H1 (cell line): ENCODE data around the gene CREB3L1. TPM values are rescaled to one million over a fixed set of nuclear protein-coding genes. Genes with fewer than 3 reads are reported as not detected.

Source experiments
- CTCF ChIA-PET: fragments of 300-600 bp; sonication (Branson Sonifier 250); formaldehyde crosslinking; loops from one replicate; lab custom pipeline; 2021; ENCODE audit not compliant: partially characterized antibody; lab: Charles Lee
- POLR2A ChIA-PET: fragments of 300-600 bp; sonication (Branson Sonifier 250); formaldehyde crosslinking; loops from one replicate; lab custom pipeline; 2021; ENCODE audit warnings: inconsistent platforms; ENCODE audit not compliant: partially characterized antibody; lab: Charles Lee
- DNase-seq, 2 experiments: peaks; one replicate each; pipeline versions ENCODE4 v3.0.0 to v3.0.0-alpha.2; 2010 to 2022; ENCODE audit warnings: low spot score in 2 of 2, low read depth in 1 of 2, mixed read lengths in 1 of 2
- FAIRE-seq: peaks from 2 replicates; lab custom pipeline; 2011; peaks lifted over from hg19 to GRCh38; lab: Jason Lieb, UNC
- H2AFZ ChIP-seq: 2 replicates; pipeline ENCODE4 v1.8.1; 2012; ENCODE audit warnings: low read length, inconsistent platforms
- H2AK5ac ChIP-seq: 2 replicates; pipeline ENCODE4 v1.6.1; 2013; ENCODE audit warnings: low read depth, low read length
- H2BK120ac ChIP-seq: replicated peaks from 2 replicates; pipeline ENCODE3; 2013; ENCODE audit warnings: low read depth, low read length, inconsistent platforms
- H2BK12ac ChIP-seq: 2 replicates; pipeline ENCODE4 v1.6.1; 2013; ENCODE audit warnings: low read depth, low read length
- H2BK15ac ChIP-seq: 2 replicates; pipeline ENCODE4 v1.6.1; 2013; ENCODE audit warnings: low read length
- H2BK20ac ChIP-seq: 2 replicates; pipeline ENCODE4 v1.6.1; 2013; ENCODE audit warnings: low read length
- H2BK5ac ChIP-seq: 2 replicates; pipeline ENCODE4 v1.6.1; 2013; ENCODE audit warnings: low read depth, low read length
- H3K14ac ChIP-seq: 2 replicates; pipeline ENCODE4 v1.6.1; 2013; ENCODE audit warnings: inconsistent platforms; ENCODE audit not compliant: insufficient read length
- H3K18ac ChIP-seq: 2 replicates; pipeline ENCODE4 v1.6.1; 2013; ENCODE audit warnings: low read length; ENCODE audit errors: extremely low read depth
- H3K23ac ChIP-seq: 2 replicates; pipeline ENCODE4 v1.6.1; 2013; ENCODE audit warnings: inconsistent platforms; ENCODE audit not compliant: insufficient read length
- H3K23me2 ChIP-seq: 2 replicates; pipeline ENCODE4 v1.6.1; 2013; ENCODE audit warnings: low read depth, low read length
- H3K27ac ChIP-seq: 2 replicates; pipeline ENCODE4 v1.6.1; 2011; ENCODE audit warnings: low read depth, low read length, inconsistent platforms
- H3K27me3 ChIP-seq, 4 experiments: replicated peaks in 1 of 4; 1 replicate in 1 of 4; 2 replicates in 3 of 4; pipeline versions ENCODE4 v1.6.1 to v1.8.1; 2011 to 2013; ENCODE audit warnings: low read length in 3 of 4, mild to moderate bottlenecking in 3 of 4, inconsistent platforms in 2 of 4, mixed read lengths in 2 of 4, moderate library complexity in 1 of 4; ENCODE audit not compliant: control insufficient read depth in 3 of 4, insufficient read depth in 3 of 4; ENCODE audit errors: extremely low read depth in 1 of 4
- H3K36me3 ChIP-seq, 4 experiments: 2 replicates each; pipeline versions ENCODE4 v1.6.1 to v1.8.1; 2011 to 2013; ENCODE audit warnings: mild to moderate bottlenecking in 4 of 4, low read length in 3 of 4, moderate library complexity in 2 of 4, control low read depth in 1 of 4, inconsistent platforms in 1 of 4; ENCODE audit not compliant: insufficient read depth in 4 of 4, control insufficient read depth in 2 of 4
- H3K4ac ChIP-seq: replicated peaks from 2 replicates; pipeline ENCODE3; 2013; ENCODE audit warnings: low read length, low read depth, mixed read lengths, inconsistent platforms; ENCODE audit not compliant: insufficient read length
- H3K4me1 ChIP-seq, 4 experiments: replicated peaks in 1 of 4; 1 replicate in 1 of 4; 2 replicates in 3 of 4; pipeline versions ENCODE4 v1.6.1 to v1.8.1; 2011 to 2013; ENCODE audit warnings: low read length in 3 of 4, inconsistent platforms in 2 of 4, mixed read lengths in 1 of 4; ENCODE audit not compliant: insufficient read depth in 4 of 4, control insufficient read depth in 3 of 4
- H3K4me2 ChIP-seq, 2 experiments: 2 replicates each; pipeline versions ENCODE4 v1.6.1 to v1.8.1; 2011 to 2013; ENCODE audit warnings: low read depth in 2 of 2, low read length in 2 of 2, control low read depth in 1 of 2, inconsistent platforms in 1 of 2, mild to moderate bottlenecking in 1 of 2; ENCODE audit not compliant: insufficient read depth in 1 of 2
- H3K4me3 ChIP-seq, 4 experiments: fragments of 200-600, 300-600 bp in 1 of 4; sonication (generic), shearing (Covaris generic), sonication (Bioruptor Twin) in 1 of 4; 2 replicates each; pipeline versions ENCODE4 v1.5.1 to v1.8.1; 2011 to 2016; ENCODE audit warnings: low read length in 4 of 4, low read depth in 3 of 4, control low read depth in 2 of 4, inconsistent platforms in 2 of 4, mild to moderate bottlenecking in 2 of 4, mixed read lengths in 1 of 4, moderate library complexity in 1 of 4; ENCODE audit not compliant: insufficient read depth in 2 of 4; ENCODE audit errors: extremely low read depth in 1 of 4
- H3K56ac ChIP-seq: replicated peaks from 2 replicates; pipeline ENCODE3; 2013; ENCODE audit warnings: low read depth, mild to moderate bottlenecking, mixed read lengths, low read length, inconsistent platforms; ENCODE audit not compliant: insufficient read length
- H3K79me1 ChIP-seq: 2 replicates; pipeline ENCODE4 v1.6.1; 2013; ENCODE audit warnings: low read depth, low read length, control low read depth
- H3K79me2 ChIP-seq, 2 experiments: 2 replicates each; pipeline versions ENCODE4 v1.6.1 to v1.8.1; 2012 to 2013; ENCODE audit warnings: low read length in 2 of 2, mild to moderate bottlenecking in 2 of 2, inconsistent platforms in 1 of 2; ENCODE audit not compliant: insufficient read depth in 2 of 2, control insufficient read depth in 1 of 2
- H3K9ac ChIP-seq, 4 experiments: replicated peaks in 1 of 4; 1 replicate in 1 of 4; 2 replicates in 3 of 4; pipeline versions ENCODE4 v1.6.1 to v1.8.1; 2011 to 2013; ENCODE audit warnings: low read depth in 3 of 4, low read length in 3 of 4, control low read depth in 2 of 4, mild to moderate bottlenecking in 2 of 4, moderate library complexity in 2 of 4, inconsistent platforms in 1 of 4; ENCODE audit errors: extremely low read depth in 1 of 4
- H3K9me3 ChIP-seq, 2 experiments: 2 replicates each; pipeline versions ENCODE4 v1.6.1 to v1.8.1; 2012 to 2013; ENCODE audit warnings: mild to moderate bottlenecking in 2 of 2, moderate library complexity in 2 of 2, control low read depth in 1 of 2, inconsistent platforms in 1 of 2, low read depth in 1 of 2, low read length in 1 of 2, mixed read lengths in 1 of 2; ENCODE audit not compliant: insufficient read depth in 2 of 2
- H4K20me1 ChIP-seq, 2 experiments: replicated peaks in 1 of 2; 2 replicates each; pipeline versions ENCODE3 to v1.8.1; 2011 to 2013; ENCODE audit warnings: inconsistent platforms in 2 of 2, low read length in 2 of 2, mild to moderate bottlenecking in 1 of 2; ENCODE audit not compliant: insufficient read depth in 2 of 2, control insufficient read depth in 1 of 2
- H4K5ac ChIP-seq: 2 replicates; pipeline ENCODE4 v1.6.1; 2013; ENCODE audit warnings: low read length, low read depth, mixed read lengths, inconsistent platforms; ENCODE audit not compliant: insufficient read length
- H4K8ac ChIP-seq: 2 replicates; pipeline ENCODE4 v1.8.0; 2013; ENCODE audit warnings: mild to moderate bottlenecking, moderate library complexity, low read length, inconsistent platforms; ENCODE audit not compliant: insufficient read depth; ENCODE audit errors: extremely low read depth
- H4K91ac ChIP-seq: replicated peaks from 2 replicates; pipeline ENCODE3; 2013; ENCODE audit warnings: low read length, mixed read lengths, inconsistent platforms; ENCODE audit not compliant: insufficient read length
- ASH2L ChIP-seq: fragments of 200-600, 300-600 bp; sonication (generic); IDR thresholded peaks from one replicate; pipeline ENCODE4 v1.7.1; 2017; ENCODE audit warnings: low read length
- CHD1 ChIP-seq: IDR thresholded peaks from 2 replicates; pipeline ENCODE4 v1.6.1; 2012; ENCODE audit warnings: low read depth, low read length, improper control_type of control experiment
- CREB1 ChIP-seq: IDR thresholded peaks from 2 replicates; pipeline ENCODE4 v1.6.1; 2012; ENCODE audit warnings: inconsistent platforms
- EGR1 ChIP-seq: IDR thresholded peaks from 2 replicates; pipeline ENCODE4 v1.6.1; 2011; ENCODE audit warnings: low read depth, low read length, borderline replicate concordance
- GTF2F1 ChIP-seq: IDR thresholded peaks from 2 replicates; pipeline ENCODE4 v1.6.1; 2012; ENCODE audit warnings: low read depth, low read length, improper control_type of control experiment, borderline replicate concordance
- HDAC6 ChIP-seq: IDR thresholded peaks from one replicate; pipeline ENCODE4 v1.7.1; 2012; ENCODE audit warnings: low read depth, mild to moderate bottlenecking, inconsistent platforms, low read length, moderate library complexity
- KDM5A ChIP-seq: fragments of 200-600 bp; IDR thresholded peaks from 2 replicates; pipeline ENCODE4 v1.7.1; 2012; ENCODE audit warnings: mild to moderate bottlenecking, low read length, inconsistent platforms, mixed read lengths
- NRF1 ChIP-seq: IDR thresholded peaks from 2 replicates; pipeline ENCODE4 v1.6.1; 2011; ENCODE audit warnings: mild to moderate bottlenecking, low read depth, low read length, improper control_type of control experiment
- RFX5 ChIP-seq: IDR thresholded peaks from 2 replicates; pipeline ENCODE4 v1.6.1; 2011; ENCODE audit warnings: low read depth, low read length, improper control_type of control experiment, borderline replicate concordance
- TAF7 ChIP-seq: optimal IDR thresholded peaks from 2 replicates; pipeline ENCODE3; 2011; ENCODE audit warnings: low read depth, mild to moderate bottlenecking, inconsistent platforms, low read length, moderate library complexity, borderline replicate concordance
- TEAD4 ChIP-seq: IDR thresholded peaks from 2 replicates; pipeline ENCODE4 v1.6.1; 2012; ENCODE audit warnings: low read depth, low read length, inconsistent platforms, mixed read lengths
- WGBS, 2 experiments: shearing (Covaris generic) in 1 of 2; methylation state at CpG; one replicate each; pipeline versions ENCODE4 v1.1.6 to v1.1.7; 2013 to 2015; ENCODE audit warnings: low lambda C conversion rate in 2 of 2, mixed read lengths in 2 of 2, inconsistent platforms in 1 of 2, low coverage in 1 of 2, missing lambda C conversion rate in 1 of 2; ENCODE audit not compliant: insufficient replicate concordance in 2 of 2, insufficient coverage in 1 of 2, insufficient read length in 1 of 2; ENCODE audit errors: extremely low coverage in 1 of 2, missing lambda C conversion rate in 1 of 2; 5-methylcytosine and 5-hydroxymethylcytosine counted together
- polyA plus RNA-seq, 7 experiments: library from polyadenylated mRNA; depleted of rRNA in 3 of 7; stranded (reverse) in 5 of 7; unstranded in 2 of 7; fragments of >200 nt in 5 of 7; fragments of 200-250 nt in 2 of 7; gene quantifications; 1 replicate in 5 of 7; 2 replicates in 1 of 7; 4 replicates in 1 of 7; pipeline versions ENCODE4 v1.2.1 to v1.2.3, GENCODE V29; 2011 to 2013; ENCODE audit warnings: missing spikeins in 2 of 7, mixed read lengths in 2 of 7
- total RNA-seq: library from RNA; stranded (reverse); fragmentation: NEBNext Ultra II Directional; extraction: Animal tissue kit (Norgen Biotek cat#: 25700); gene quantifications from 2 replicates; pipeline ENCODE4 v1.2.1, GENCODE V29; 2021
- TF ChIP-seq, protein P1 (sequence below), 3 experiments: IDR thresholded peaks; 1 replicate in 2 of 3; 2 replicates in 1 of 3; pipeline versions ENCODE4 v1.5.1 to v1.6.1; 2011; ENCODE audit warnings: low read length in 3 of 3, mild to moderate bottlenecking in 3 of 3, inconsistent platforms in 2 of 3, low read depth in 1 of 3, moderate library complexity in 1 of 3; ENCODE audit not compliant: insufficient read depth in 1 of 3; ENCODE audit errors: control extremely low read depth in 1 of 3

CREB3L1 gene
- total and polyA plus RNA-seq, 2 of the 8 experiments (the other 6 are each of a cell fraction or from before 2014, with no cell fraction given) = 4.1 to 12.7 TPM

DNA sequence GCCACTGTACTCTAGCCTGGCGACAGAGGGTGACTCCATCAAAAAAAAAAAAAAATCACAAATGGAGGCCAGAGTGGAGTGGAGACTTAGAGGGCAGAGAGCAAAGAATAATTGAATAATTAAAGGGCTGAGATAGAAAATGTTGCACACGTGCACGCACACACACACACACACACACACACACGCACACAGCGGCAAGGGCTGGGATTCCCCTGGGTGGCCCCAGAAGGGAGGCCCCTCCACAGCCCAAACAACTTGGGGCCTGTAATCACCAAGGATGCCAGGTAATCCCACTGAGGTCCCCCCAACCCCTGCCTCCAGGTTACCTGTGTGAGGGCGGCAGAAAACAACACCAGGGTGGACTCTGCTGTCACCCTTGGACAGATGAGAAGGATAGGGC lies 57.8 kb downstream of the CREB3L1 start:
- Histone ChIP-seq H2AFZ (no peak overlapping the region), H4K20me1 (no peaks in the 10 kb centered on the region), H3K36me3 (no peaks in the 10 kb centered on the region), H4K91ac (peak overlapping the region; percentile 61), H3K23me2 (peaks cover 8% of the 10 kb centered on the region; the same call in 1 of the 2 replicates), H3K18ac (peak overlapping the region; percentile 65), H3K79me2 (no peaks in the 10 kb centered on the region), H3K4me1 (peaks cover 19 to 59% (median 48%) of the 10 kb centered on the region in 4 experiments), H3K4ac (peak overlapping the region; percentile 4), H3K9ac (no peak overlapping the region), H3K4me3 (no peak overlapping the region), H2BK15ac (peak overlapping the region; percentile 83; the same call in 1 of the 2 replicates), H3K79me1 (no peaks in the 10 kb centered on the region), H2BK5ac (peak overlapping the region; percentile 84; the same call in 1 of the 2 replicates), H3K4me2 (no peak overlapping the region), H2BK20ac (peak overlapping the region; percentile 88), H4K8ac (no peak overlapping the region), H3K27ac (no peak overlapping the region), H3K14ac (no peak overlapping the region), H3K56ac (no peak overlapping the region), H3K27me3 (peaks cover 14 to 42% (median 36%) of the 10 kb centered on the region in 4 experiments), H4K5ac (no peak overlapping the region), H2BK12ac (peak overlapping the region; percentile 91), H3K9me3 (no peaks in the 10 kb centered on the region), H2BK120ac (peak overlapping the region; percentile 51), H2AK5ac (0 out of 2 replicates have a peak overlapping the region, but pooled peaks have one; percentile 45), H3K23ac (no peak overlapping the region)
- no peak for FAIRE-seq
- ChIA-PET CTCF (interaction anchor here (0.7 to 42.5 kb wide), 5 partner anchors 21 to 518 kb away, joined by 3 to 1004 read pairs (median 7); partner anchors contain the start of genes DGKZ and MDK), POLR2A (interaction anchor here (1.2 to 1.6 kb wide), 2 partner anchors 38 to 40 kb away, joined by 3 to 5 read pairs; no protein-coding TSS in a partner anchor)
- 90% methylated on average over 6 of the region's 6 CpGs; no CpG with 5 or more reads in 1 of the 2 experiments for WGBS, 2 experiments
- DNase-seq = no peak
- TF ChIP-seq GTF2F1 = no peak
- TF ChIP-seq ASH2L = no peak
- TF ChIP-seq CHD1 = no peak
- no peak for TF ChIP-seq CREB1
- TF ChIP-seq KDM5A = no peak
- no peak for TF ChIP-seq TAF7
- no peak for TF ChIP-seq HDAC6
- TF ChIP-seq EGR1 = no peak
- no peak for TF ChIP-seq TEAD4
- TF ChIP-seq, protein P1, sequence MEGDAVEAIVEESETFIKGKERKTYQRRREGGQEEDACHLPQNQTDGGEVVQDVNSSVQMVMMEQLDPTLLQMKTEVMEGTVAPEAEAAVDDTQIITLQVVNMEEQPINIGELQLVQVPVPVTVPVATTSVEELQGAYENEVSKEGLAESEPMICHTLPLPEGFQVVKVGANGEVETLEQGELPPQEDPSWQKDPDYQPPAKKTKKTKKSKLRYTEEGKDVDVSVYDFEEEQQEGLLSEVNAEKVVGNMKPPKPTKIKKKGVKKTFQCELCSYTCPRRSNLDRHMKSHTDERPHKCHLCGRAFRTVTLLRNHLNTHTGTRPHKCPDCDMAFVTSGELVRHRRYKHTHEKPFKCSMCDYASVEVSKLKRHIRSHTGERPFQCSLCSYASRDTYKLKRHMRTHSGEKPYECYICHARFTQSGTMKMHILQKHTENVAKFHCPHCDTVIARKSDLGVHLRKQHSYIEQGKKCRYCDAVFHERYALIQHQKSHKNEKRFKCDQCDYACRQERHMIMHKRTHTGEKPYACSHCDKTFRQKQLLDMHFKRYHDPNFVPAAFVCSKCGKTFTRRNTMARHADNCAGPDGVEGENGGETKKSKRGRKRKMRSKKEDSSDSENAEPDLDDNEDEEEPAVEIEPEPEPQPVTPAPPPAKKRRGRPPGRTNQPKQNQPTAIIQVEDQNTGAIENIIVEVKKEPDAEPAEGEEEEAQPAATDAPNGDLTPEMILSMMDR (IDR thresholded peaks at IDR 0.05; ENCODE audit: control extremely low read depth in 1 of 3, insufficient read depth in 1 of 3, low read depth in 1 of 3, low read length in 3 of 3) = no peak
- no peak for TF ChIP-seq RFX5
- TF ChIP-seq NRF1 = no peak
